H1 (cell line): ENCODE data around the gene TRIP13. TPM values are rescaled to one million over a fixed set of nuclear protein-coding genes. Genes with fewer than 3 reads are reported as not detected.

Experiments used
- CTCF ChIA-PET: fragments of 300-600 bp; sonication (Branson Sonifier 250); formaldehyde crosslinking; loops from one replicate; lab custom pipeline; 2021; ENCODE audit not compliant: partially characterized antibody; lab: Charles Lee
- POLR2A ChIA-PET: fragments of 300-600 bp; sonication (Branson Sonifier 250); formaldehyde crosslinking; loops from one replicate; lab custom pipeline; 2021; ENCODE audit warnings: inconsistent platforms; ENCODE audit not compliant: partially characterized antibody; lab: Charles Lee
- DNase-seq, 2 experiments: peaks; one replicate each; pipeline versions ENCODE4 v3.0.0 to v3.0.0-alpha.2; 2010 to 2022; ENCODE audit warnings: low spot score in 2 of 2, low read depth in 1 of 2, mixed read lengths in 1 of 2
- FAIRE-seq: peaks from 2 replicates; lab custom pipeline; 2011; peaks lifted over from hg19 to GRCh38; lab: Jason Lieb, UNC
- H2AFZ ChIP-seq: 2 replicates; pipeline ENCODE4 v1.8.1; 2012; ENCODE audit warnings: low read length, inconsistent platforms
- H2AK5ac ChIP-seq: 2 replicates; pipeline ENCODE4 v1.6.1; 2013; ENCODE audit warnings: low read depth, low read length
- H2BK120ac ChIP-seq: replicated peaks from 2 replicates; pipeline ENCODE3; 2013; ENCODE audit warnings: low read depth, low read length, inconsistent platforms
- H2BK12ac ChIP-seq: 2 replicates; pipeline ENCODE4 v1.6.1; 2013; ENCODE audit warnings: low read depth, low read length
- H2BK15ac ChIP-seq: 2 replicates; pipeline ENCODE4 v1.6.1; 2013; ENCODE audit warnings: low read length
- H2BK20ac ChIP-seq: 2 replicates; pipeline ENCODE4 v1.6.1; 2013; ENCODE audit warnings: low read length
- H2BK5ac ChIP-seq: 2 replicates; pipeline ENCODE4 v1.6.1; 2013; ENCODE audit warnings: low read depth, low read length
- H3K14ac ChIP-seq: 2 replicates; pipeline ENCODE4 v1.6.1; 2013; ENCODE audit warnings: inconsistent platforms; ENCODE audit not compliant: insufficient read length
- H3K18ac ChIP-seq: 2 replicates; pipeline ENCODE4 v1.6.1; 2013; ENCODE audit warnings: low read length; ENCODE audit errors: extremely low read depth
- H3K23ac ChIP-seq: 2 replicates; pipeline ENCODE4 v1.6.1; 2013; ENCODE audit warnings: inconsistent platforms; ENCODE audit not compliant: insufficient read length
- H3K23me2 ChIP-seq: 2 replicates; pipeline ENCODE4 v1.6.1; 2013; ENCODE audit warnings: low read depth, low read length
- H3K27ac ChIP-seq: 2 replicates; pipeline ENCODE4 v1.6.1; 2011; ENCODE audit warnings: low read depth, low read length, inconsistent platforms
- H3K27me3 ChIP-seq, 4 experiments: replicated peaks in 1 of 4; 1 replicate in 1 of 4; 2 replicates in 3 of 4; pipeline versions ENCODE4 v1.6.1 to v1.8.1; 2011 to 2013; ENCODE audit warnings: low read length in 3 of 4, mild to moderate bottlenecking in 3 of 4, inconsistent platforms in 2 of 4, mixed read lengths in 2 of 4, moderate library complexity in 1 of 4; ENCODE audit not compliant: control insufficient read depth in 3 of 4, insufficient read depth in 3 of 4; ENCODE audit errors: extremely low read depth in 1 of 4
- H3K36me3 ChIP-seq, 4 experiments: 2 replicates each; pipeline versions ENCODE4 v1.6.1 to v1.8.1; 2011 to 2013; ENCODE audit warnings: mild to moderate bottlenecking in 4 of 4, low read length in 3 of 4, moderate library complexity in 2 of 4, control low read depth in 1 of 4, inconsistent platforms in 1 of 4; ENCODE audit not compliant: insufficient read depth in 4 of 4, control insufficient read depth in 2 of 4
- H3K4ac ChIP-seq: replicated peaks from 2 replicates; pipeline ENCODE3; 2013; ENCODE audit warnings: low read length, low read depth, mixed read lengths, inconsistent platforms; ENCODE audit not compliant: insufficient read length
- H3K4me1 ChIP-seq, 4 experiments: replicated peaks in 1 of 4; 1 replicate in 1 of 4; 2 replicates in 3 of 4; pipeline versions ENCODE4 v1.6.1 to v1.8.1; 2011 to 2013; ENCODE audit warnings: low read length in 3 of 4, inconsistent platforms in 2 of 4, mixed read lengths in 1 of 4; ENCODE audit not compliant: insufficient read depth in 4 of 4, control insufficient read depth in 3 of 4
- H3K4me2 ChIP-seq, 2 experiments: 2 replicates each; pipeline versions ENCODE4 v1.6.1 to v1.8.1; 2011 to 2013; ENCODE audit warnings: low read depth in 2 of 2, low read length in 2 of 2, control low read depth in 1 of 2, inconsistent platforms in 1 of 2, mild to moderate bottlenecking in 1 of 2; ENCODE audit not compliant: insufficient read depth in 1 of 2
- H3K4me3 ChIP-seq, 4 experiments: fragments of 200-600, 300-600 bp in 1 of 4; sonication (generic), shearing (Covaris generic), sonication (Bioruptor Twin) in 1 of 4; 2 replicates each; pipeline versions ENCODE4 v1.5.1 to v1.8.1; 2011 to 2016; ENCODE audit warnings: low read length in 4 of 4, low read depth in 3 of 4, control low read depth in 2 of 4, inconsistent platforms in 2 of 4, mild to moderate bottlenecking in 2 of 4, mixed read lengths in 1 of 4, moderate library complexity in 1 of 4; ENCODE audit not compliant: insufficient read depth in 2 of 4; ENCODE audit errors: extremely low read depth in 1 of 4
- H3K56ac ChIP-seq: replicated peaks from 2 replicates; pipeline ENCODE3; 2013; ENCODE audit warnings: low read depth, mild to moderate bottlenecking, mixed read lengths, low read length, inconsistent platforms; ENCODE audit not compliant: insufficient read length
- H3K79me1 ChIP-seq: 2 replicates; pipeline ENCODE4 v1.6.1; 2013; ENCODE audit warnings: low read depth, low read length, control low read depth
- H3K79me2 ChIP-seq, 2 experiments: 2 replicates each; pipeline versions ENCODE4 v1.6.1 to v1.8.1; 2012 to 2013; ENCODE audit warnings: low read length in 2 of 2, mild to moderate bottlenecking in 2 of 2, inconsistent platforms in 1 of 2; ENCODE audit not compliant: insufficient read depth in 2 of 2, control insufficient read depth in 1 of 2
- H3K9ac ChIP-seq, 4 experiments: replicated peaks in 1 of 4; 1 replicate in 1 of 4; 2 replicates in 3 of 4; pipeline versions ENCODE4 v1.6.1 to v1.8.1; 2011 to 2013; ENCODE audit warnings: low read depth in 3 of 4, low read length in 3 of 4, control low read depth in 2 of 4, mild to moderate bottlenecking in 2 of 4, moderate library complexity in 2 of 4, inconsistent platforms in 1 of 4; ENCODE audit errors: extremely low read depth in 1 of 4
- H3K9me3 ChIP-seq, 2 experiments: 2 replicates each; pipeline versions ENCODE4 v1.6.1 to v1.8.1; 2012 to 2013; ENCODE audit warnings: mild to moderate bottlenecking in 2 of 2, moderate library complexity in 2 of 2, control low read depth in 1 of 2, inconsistent platforms in 1 of 2, low read depth in 1 of 2, low read length in 1 of 2, mixed read lengths in 1 of 2; ENCODE audit not compliant: insufficient read depth in 2 of 2
- H4K20me1 ChIP-seq, 2 experiments: replicated peaks in 1 of 2; 2 replicates each; pipeline versions ENCODE3 to v1.8.1; 2011 to 2013; ENCODE audit warnings: inconsistent platforms in 2 of 2, low read length in 2 of 2, mild to moderate bottlenecking in 1 of 2; ENCODE audit not compliant: insufficient read depth in 2 of 2, control insufficient read depth in 1 of 2
- H4K5ac ChIP-seq: 2 replicates; pipeline ENCODE4 v1.6.1; 2013; ENCODE audit warnings: low read length, low read depth, mixed read lengths, inconsistent platforms; ENCODE audit not compliant: insufficient read length
- H4K8ac ChIP-seq: 2 replicates; pipeline ENCODE4 v1.8.0; 2013; ENCODE audit warnings: mild to moderate bottlenecking, moderate library complexity, low read length, inconsistent platforms; ENCODE audit not compliant: insufficient read depth; ENCODE audit errors: extremely low read depth
- H4K91ac ChIP-seq: replicated peaks from 2 replicates; pipeline ENCODE3; 2013; ENCODE audit warnings: low read length, mixed read lengths, inconsistent platforms; ENCODE audit not compliant: insufficient read length
- FOSL1 ChIP-seq: IDR thresholded peaks from 2 replicates; pipeline ENCODE4 v1.6.1; 2011; ENCODE audit warnings: mild to moderate bottlenecking, low read depth, low read length, moderate library complexity; ENCODE audit not compliant: insufficient read depth
- GTF2F1 ChIP-seq: IDR thresholded peaks from 2 replicates; pipeline ENCODE4 v1.6.1; 2012; ENCODE audit warnings: low read depth, low read length, improper control_type of control experiment, borderline replicate concordance
- KDM1A ChIP-seq: fragments of 200-600, 300-600 bp; sonication (generic); IDR thresholded peaks from 2 replicates; pipeline ENCODE4 v1.7.1; 2016; ENCODE audit warnings: mild to moderate bottlenecking, low read length, borderline replicate concordance
- KDM4A ChIP-seq: IDR thresholded peaks from one replicate; pipeline ENCODE4 v1.7.1; 2012; ENCODE audit warnings: low read depth, mild to moderate bottlenecking, moderate library complexity, low read length, inconsistent platforms; ENCODE audit not compliant: severe bottlenecking
- TAF7 ChIP-seq: optimal IDR thresholded peaks from 2 replicates; pipeline ENCODE3; 2011; ENCODE audit warnings: low read depth, mild to moderate bottlenecking, inconsistent platforms, low read length, moderate library complexity, borderline replicate concordance
- WGBS, 2 experiments: shearing (Covaris generic) in 1 of 2; methylation state at CpG; one replicate each; pipeline versions ENCODE4 v1.1.6 to v1.1.7; 2013 to 2015; ENCODE audit warnings: low lambda C conversion rate in 2 of 2, mixed read lengths in 2 of 2, inconsistent platforms in 1 of 2, low coverage in 1 of 2, missing lambda C conversion rate in 1 of 2; ENCODE audit not compliant: insufficient replicate concordance in 2 of 2, insufficient coverage in 1 of 2, insufficient read length in 1 of 2; ENCODE audit errors: extremely low coverage in 1 of 2, missing lambda C conversion rate in 1 of 2; 5-methylcytosine and 5-hydroxymethylcytosine counted together
- polyA plus RNA-seq, 7 experiments: library from polyadenylated mRNA; depleted of rRNA in 3 of 7; stranded (reverse) in 5 of 7; unstranded in 2 of 7; fragments of >200 nt in 5 of 7; fragments of 200-250 nt in 2 of 7; gene quantifications; 1 replicate in 5 of 7; 2 replicates in 1 of 7; 4 replicates in 1 of 7; pipeline versions ENCODE4 v1.2.1 to v1.2.3, GENCODE V29; 2011 to 2013; ENCODE audit warnings: missing spikeins in 2 of 7, mixed read lengths in 2 of 7
- total RNA-seq: library from RNA; stranded (reverse); fragmentation: NEBNext Ultra II Directional; extraction: Animal tissue kit (Norgen Biotek cat#: 25700); gene quantifications from 2 replicates; pipeline ENCODE4 v1.2.1, GENCODE V29; 2021

The TRIP13 gene
- total and polyA plus RNA-seq, 2 of the 8 experiments (the other 6 are each of a cell fraction or from before 2014, with no cell fraction given) = 20.0 to 39.2 TPM

- Histone ChIP-seq H2BK120ac (no peak overlapping the region), H3K23me2 (no peaks in the 10 kb centered on the region), H2AFZ (no peak overlapping the region), H4K91ac (no peak overlapping the region), H4K20me1 (no peaks in the 10 kb centered on the region), H2BK20ac (no peak overlapping the region), H3K4me2 (no peak overlapping the region), H2BK12ac (no peak overlapping the region), H3K56ac (no peak overlapping the region), H3K9ac (no peak overlapping the region), H3K4me3 (no peak overlapping the region), H3K79me2 (no peaks in the 10 kb centered on the region), H2AK5ac (no peak overlapping the region), H4K5ac (no peak overlapping the region), H3K36me3 (no peaks in the 10 kb centered on the region), H3K79me1 (no peaks in the 10 kb centered on the region), H3K9me3 (no peaks in the 10 kb centered on the region), H3K27me3 (peaks cover 0 to 6% (median 4%) of the 10 kb centered on the region in 4 experiments; a peak in 4 of 7 replicates), H4K8ac (no peak overlapping the region), H3K4ac (no peak overlapping the region), H3K18ac (no peak overlapping the region), H3K27ac (no peak overlapping the region), H3K4me1 (peaks cover 0 to 4% (median 0%) of the 10 kb centered on the region in 4 experiments; a peak in 2 of 7 replicates), H3K14ac (no peak overlapping the region), H2BK15ac (no peak overlapping the region), H3K23ac (no peak overlapping the region), H2BK5ac (no peak overlapping the region)
- CTCF ChIA-PET = interaction anchor here (0.7 to 3.3 kb wide), 19 partner anchors 8 to 235 kb away, joined by 3 to 14 read pairs (median 4); no protein-coding TSS in a partner anchor
- 90% methylated on average over 19 of the region's 19 CpGs; no CpG with 5 or more reads in 1 of the 2 experiments for WGBS, 2 experiments
- DNase-seq (no peak), FAIRE-seq (no peak)
- POLR2A ChIA-PET = no interaction called here
- no peak for TF ChIP-seq KDM1A
- no peak for TF ChIP-seq TAF7
- no peak for TF ChIP-seq FOSL1
- no peak for TF ChIP-seq GTF2F1
- TF ChIP-seq KDM4A = no peak
Measured at GRCh38 chr5:948472-949274, 56.0 kb downstream of the TRIP13 start.
